Inferior parietal cortex (tissue), 1 donor: ENCODE data around the gene DDX6.
"Not testable (repeated sequence)": the region's sequence is repeated elsewhere in the genome, so short reads cannot be mapped to it uniquely, and the experiment has no call there.

Experiments
- DNase-seq: peaks from one replicate; pipeline ENCODE4 v3.0.0-alpha.2; 2016; ENCODE audit errors: extremely low spot score

Gene DDX6, protein sequence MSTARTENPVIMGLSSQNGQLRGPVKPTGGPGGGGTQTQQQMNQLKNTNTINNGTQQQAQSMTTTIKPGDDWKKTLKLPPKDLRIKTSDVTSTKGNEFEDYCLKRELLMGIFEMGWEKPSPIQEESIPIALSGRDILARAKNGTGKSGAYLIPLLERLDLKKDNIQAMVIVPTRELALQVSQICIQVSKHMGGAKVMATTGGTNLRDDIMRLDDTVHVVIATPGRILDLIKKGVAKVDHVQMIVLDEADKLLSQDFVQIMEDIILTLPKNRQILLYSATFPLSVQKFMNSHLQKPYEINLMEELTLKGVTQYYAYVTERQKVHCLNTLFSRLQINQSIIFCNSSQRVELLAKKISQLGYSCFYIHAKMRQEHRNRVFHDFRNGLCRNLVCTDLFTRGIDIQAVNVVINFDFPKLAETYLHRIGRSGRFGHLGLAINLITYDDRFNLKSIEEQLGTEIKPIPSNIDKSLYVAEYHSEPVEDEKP

DNA sequence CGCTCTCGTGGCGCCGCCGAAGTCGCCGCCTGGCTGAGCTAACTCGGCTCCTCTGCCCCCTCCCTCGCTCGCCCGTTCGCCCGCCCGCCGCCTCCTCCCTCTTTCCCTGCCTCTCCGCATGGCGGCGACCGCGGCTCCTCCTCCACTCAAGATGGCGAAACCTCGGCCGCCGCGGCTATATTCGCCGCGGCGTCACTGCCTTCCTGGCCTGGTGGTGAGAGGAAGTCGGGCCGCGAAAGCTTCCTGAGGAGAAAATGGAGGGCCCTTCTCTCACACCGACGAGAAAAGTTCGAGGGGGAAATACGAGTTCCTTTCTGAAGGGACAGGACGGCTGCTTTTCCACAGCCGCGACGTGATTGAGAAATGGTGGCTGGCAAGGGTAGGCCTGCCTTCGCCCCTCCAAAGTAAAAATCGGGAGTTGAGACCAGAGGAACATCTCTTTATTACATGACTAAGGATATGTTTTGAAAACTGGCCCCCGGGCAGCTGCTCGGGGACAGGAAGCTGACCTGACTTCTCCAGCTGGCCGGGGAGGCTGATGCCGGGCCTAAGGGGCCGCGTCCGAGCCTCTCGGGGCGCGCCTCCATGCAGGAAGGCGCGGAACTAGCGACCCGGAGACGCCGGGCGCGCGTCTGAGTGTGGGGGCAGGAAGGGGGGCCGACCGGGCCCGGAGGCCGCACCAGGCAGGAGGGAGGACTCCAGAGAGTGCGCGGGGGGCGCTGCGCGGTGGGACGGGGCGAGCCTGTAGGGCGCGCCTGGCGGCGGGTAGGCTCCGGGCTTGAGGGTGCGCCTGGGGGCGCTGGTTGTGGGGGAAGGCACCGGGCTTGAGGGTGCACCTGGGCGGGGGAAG is at the start of gene DDX6:
Gene DDX6, minus strand, starts transcription at position 54 of the 850 bp plus-strand sequence. CDS start 4,913 bp downstream, outside the sequence.
- peak; percentile 85 for DNase-seq

DNA sequence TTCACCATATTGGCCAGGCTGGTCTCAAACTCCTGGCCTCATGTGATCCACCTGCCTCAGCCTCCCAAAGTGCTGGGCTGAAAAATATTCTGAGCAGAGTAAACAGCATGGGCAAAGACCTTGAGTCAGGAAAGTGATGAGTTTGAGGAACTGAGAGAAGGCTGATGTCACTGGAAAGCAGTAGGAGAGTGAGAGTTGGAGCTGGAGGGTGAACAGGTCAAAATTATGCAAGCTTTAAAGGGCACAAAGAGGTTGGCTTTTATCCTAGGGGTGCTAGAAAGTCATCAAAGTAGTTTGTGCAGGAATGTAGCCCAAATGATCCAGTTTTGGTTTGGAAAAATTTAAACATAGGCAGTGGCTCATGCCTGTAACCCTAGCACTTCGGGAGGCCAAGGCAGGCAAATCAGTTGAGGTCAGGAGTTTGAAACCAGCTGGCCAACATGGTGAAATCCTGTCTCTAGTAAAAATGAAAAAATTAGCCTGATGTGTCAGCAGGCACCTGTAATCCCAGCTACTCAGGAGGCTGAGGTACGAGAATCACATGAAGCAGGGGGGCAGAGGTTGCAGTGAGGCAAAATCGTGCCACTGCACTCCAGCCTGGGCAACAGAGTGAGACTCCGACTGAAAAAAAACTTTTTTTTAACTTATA is 48.1 kb upstream of the DDX6 start:
- no peak for DNase-seq

DNA sequence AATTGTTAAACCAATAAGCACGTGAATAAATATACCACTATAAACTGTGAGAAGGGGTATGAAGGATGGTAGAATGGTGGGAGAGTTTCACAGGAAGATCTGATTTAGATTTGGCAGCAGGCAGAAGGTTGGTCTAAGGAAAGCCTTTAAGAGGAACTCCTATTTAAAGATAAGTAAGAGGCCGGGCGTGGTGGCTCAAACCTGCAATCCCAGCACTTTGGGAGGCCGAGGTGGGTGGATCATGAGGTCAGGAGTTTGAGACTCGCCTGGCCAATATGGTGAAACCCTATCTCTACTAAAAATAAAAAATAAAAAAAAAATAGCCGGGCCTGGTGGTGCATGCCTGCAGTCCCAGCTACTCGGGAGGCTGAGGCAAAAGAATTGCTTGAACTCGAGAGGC is 46.9 kb upstream of the DDX6 start:
- DNase-seq, result no peak

DNA sequence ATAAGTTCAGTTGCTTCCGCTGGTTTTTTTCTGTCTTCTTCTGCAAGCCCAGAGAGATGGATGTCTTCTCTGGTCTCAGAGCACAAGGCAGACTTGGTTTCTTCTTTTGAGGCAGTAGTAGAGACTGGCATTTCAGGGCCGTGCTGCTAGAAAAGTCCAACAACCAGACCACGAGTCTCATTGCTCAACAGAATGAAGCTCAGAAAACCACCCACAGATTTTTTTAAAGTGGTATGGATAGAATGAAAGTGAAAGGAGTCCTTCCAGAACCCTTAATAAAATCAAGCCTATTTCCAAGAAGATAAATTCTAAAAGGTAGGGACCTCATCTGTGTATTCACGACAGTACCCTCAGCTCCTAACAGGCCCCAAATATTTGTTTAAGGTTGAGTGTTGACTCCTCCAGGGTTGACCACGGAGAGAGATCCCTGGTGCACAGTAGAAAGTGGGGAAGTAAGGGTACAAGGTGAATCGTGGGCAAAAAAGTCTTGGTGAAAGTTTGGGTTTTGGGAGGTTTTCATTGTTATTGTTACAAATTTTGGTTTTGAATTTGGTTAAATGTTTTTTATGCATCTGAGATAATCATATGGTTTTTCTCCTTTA is 43.6 kb upstream of the DDX6 start:
- DNase-seq, result no peak

DNA sequence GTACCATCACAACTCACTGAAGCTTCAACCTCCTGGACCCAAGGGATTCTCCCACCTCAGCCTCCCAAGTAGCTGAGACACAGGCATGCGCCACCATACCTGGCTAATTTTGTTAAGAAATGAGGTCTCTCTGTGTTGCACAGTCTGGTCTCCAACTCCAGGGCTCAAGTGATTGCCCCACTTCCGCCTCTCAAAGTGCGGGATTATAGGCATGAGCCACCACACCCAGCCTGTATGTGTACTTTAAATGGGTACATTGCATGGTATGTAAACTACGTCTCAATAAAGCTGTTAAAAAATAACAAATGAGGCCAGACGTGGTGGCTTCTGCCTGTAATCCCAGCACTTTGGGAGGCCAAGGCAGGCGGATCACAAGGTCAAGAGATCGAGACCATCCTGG is 36.2 kb upstream of the DDX6 start:
- DNase-seq, result no peak

DNA sequence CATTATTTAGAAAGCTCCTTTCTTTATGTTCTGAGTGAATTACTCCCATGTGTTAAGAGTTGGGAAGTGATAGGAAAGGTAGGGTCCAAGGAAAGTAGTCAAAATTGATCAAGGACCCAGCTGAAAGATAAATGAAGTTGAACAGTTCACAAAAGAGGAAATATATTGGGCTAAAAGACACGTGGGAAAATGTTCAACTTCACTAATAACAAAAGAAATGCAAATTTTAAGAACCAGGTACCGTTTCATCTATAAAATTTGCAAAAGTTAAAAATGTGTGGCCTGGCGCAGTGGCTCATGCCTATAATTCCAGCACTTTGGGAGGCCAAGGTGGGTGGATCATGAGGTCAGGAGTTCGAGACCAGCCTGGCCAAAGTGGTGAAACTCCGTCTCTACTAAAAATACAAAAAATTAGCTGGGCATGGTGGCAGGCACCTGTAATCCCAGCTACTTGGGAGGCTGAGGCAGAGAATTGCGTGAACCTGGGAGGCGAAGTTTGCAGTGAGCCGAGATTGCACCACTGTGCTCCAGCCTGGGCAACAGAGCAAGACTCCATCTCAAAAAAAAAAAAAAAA is 32.1 kb upstream of the DDX6 start:
- DNase-seq, result not testable (repeated sequence)

DNA sequence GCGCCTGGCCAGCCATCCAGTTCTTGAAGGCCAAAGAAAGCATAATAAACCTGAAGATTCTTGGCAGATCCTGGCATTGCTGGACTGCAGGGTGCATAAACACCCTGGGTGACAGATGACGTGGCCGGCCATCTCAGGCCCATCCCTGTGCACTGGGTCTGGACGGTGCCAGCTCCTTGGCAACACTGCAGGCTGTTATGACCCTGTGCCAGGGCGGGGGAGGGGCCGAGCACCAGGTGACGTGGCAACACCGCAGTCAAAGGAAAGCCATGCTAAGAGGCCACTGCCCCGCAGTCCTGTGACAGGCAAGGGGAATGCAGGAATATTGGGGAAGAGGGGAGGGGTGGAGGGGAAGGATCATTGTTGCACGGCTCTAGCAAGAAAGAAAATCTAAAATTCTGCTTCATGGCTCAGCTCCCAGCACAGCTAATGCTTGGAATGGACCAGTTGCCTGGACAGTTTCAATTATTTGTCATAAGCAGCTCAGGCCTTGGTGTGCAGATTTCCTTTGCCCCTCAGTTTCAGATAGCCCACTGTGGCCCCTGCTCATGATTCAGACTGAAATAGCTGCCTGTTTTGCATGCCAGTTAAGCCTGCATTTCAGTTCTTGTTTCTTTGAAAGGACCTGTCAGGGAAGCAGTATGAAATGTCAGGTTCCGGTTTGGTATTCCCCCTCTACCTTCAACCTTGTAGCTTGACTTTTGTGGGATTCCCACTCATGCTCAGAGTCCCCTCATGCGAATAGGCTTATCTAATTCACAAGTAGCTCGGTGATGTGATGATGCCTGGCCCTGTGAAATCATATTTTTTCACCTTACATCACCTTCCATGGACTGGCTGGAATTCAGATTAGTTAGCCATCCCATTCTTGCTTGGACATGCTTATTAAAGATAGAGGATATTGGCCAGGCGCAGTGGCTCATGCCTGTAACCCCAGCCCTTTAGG is 29.7 kb upstream of the DDX6 start:
- no peak for DNase-seq

DNA sequence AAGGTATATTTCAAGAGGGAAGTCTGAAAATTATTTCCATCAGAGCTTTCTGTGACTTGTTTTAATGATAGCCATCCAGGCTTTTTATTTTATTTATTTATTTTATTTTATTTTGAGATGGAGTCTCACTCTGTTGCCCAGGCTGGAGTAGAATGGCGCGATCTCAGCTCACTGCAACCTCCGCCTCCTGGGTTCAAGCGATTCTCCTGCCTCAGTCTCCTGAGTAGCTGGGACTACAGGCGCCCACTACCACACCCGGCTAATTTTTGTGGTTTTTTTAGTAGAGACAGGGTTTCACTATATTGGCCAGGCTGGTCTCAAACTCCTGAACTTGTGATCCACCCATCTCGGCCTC is 29.0 kb upstream of the DDX6 start:
- DNase-seq, result not testable (repeated sequence)

DNA sequence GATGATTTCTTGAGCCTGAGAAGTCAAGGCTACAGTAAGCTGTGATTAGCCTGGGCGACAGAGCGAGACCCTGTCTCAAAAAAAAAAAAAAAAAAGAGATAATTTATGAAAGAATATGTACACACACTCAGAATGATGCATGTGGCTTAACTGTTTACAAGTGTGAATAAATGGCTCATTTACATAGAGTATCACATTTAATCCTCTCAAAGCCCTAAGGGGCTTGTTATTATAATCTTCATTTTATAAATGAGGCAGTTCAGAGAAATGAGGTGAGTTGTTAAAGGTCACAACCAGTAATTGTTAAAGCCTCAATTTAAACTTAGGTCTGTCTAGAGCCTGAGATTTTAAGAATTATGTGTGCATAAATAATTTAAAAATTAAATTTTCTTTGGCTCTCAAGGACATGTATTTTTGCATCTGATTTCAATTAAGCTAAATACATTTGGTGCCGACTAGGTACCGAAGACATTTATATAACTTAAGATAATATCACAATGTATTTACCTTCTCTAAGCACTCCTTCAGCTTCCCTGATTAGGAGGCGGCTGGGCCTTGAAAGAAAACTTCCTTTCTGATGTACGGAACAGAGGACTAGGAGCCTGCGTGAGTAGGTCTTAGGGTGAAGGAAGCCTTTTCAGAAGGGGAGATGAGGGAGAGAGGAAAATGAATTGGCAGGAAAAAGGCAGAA is 28.5 kb upstream of the DDX6 start:
- no peak for DNase-seq

DNA sequence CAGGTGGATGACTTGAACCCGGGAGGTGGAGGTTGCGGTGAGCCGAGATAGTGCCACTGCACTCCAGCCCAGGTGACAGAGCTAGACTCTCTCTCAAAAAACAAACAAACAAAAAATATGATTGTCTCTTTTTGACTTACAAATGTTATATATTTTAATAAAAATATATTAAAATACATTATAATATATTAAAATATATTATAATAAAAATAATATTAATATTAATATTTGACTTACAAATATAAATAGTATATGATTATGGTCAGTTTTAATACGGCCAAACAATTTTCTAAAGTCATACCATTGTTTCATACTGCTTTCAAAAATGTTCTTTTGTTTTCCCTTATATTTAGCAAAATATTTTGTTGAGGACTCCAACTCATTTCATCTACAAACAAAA is 27.2 kb upstream of the DDX6 start:
- DNase-seq, result no peak

DNA sequence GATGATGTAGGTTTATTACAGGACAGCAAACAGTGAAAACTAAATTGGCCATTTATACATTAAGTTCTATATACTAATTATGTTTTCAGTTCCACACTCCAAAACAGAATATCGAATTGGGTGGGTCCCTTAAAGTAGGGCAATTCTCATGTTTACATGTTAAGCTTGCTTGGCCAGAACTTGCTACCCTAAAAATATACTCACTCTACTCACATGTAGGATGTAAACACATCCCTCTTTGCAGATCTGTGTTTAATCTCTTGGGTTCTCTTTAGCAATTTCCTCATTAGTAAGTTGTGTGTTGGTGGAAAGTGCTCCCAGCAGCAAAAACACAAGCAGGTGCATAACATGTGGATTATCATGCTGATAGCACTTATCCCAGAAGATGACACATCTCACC is 22.6 kb upstream of the DDX6 start:
- DNase-seq, result no peak

DNA sequence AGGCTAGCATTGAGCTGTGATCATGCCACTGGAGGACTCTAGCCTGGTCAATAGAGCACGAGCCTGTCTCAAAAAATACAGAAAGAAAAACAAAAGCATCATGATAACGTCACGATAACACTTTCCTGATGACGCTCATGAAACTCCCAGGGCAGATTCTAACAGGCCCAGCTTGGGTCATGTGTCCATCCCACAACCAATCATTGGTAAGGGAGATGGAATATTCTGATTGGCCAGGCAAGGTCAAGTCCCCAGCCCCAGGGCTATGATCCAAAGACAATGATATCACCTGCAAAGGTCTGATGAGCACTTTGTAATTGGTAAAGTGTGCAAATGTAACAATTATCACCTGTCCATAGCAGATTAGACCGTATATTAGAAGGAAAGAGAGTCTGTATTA is 21.5 kb upstream of the DDX6 start:
- no peak for DNase-seq

DNA sequence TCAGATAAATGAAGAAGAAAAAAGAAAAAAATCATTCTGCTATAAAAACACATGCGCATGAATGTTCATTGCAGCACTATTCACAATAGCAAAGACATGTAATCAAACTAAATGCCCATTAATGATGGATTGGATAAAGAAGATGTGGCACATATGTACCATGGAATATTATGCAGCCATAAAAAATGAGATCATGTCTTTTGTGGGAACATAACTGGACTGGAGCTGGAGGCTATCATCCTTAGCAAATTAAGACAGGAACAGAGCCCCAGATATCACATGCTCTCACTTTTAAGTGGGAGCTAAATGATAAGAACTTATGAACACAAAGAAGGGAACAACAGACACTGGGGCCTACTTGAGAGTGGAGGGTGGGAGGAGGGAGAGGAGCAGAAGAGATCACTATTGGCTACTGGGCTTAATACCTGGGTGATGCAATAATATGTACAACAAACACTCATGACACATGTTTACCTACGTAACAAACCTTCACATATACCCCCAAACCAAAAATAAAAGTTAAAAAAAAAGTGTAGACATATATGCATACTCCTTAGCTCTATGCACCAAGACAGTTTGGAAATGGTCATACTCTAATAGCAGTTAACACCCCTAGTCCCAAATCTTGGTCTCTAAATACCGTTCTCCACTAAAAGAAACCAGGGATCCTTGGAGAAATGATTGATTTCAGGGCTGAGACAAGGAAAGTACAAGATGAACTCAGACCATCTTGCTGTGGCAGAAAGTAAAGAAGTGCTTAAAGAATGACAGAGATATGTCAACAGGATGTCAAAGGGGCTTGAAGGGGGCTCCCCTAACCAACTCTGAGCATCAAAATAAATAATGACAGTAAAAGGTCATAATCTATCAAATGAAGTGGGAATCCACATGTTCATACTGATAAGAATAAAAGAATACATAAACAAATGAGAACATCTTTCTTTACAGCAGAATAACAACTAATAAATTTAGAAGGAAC is 17.1 kb upstream of the DDX6 start:
- no peak for DNase-seq

DNA sequence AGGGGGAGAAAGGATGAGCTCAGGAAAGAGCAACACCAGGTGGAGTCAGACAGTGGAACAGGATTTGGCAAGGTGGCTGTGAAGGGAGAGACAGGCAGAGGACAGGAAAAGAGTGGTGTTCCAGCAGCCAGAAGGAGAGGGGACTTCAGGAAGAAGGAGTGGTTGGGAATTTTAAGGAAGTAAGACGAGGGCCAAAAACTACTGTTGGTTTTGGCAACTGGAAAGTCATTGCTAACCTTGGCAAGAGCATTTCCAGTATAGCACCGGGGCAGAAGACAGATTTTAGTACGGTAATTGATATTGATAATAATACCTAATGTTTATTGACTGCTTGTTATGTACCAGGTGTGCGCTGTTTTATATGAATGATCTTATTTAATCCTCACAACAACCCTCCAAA is 15.4 kb upstream of the DDX6 start:
- DNase-seq, result no peak

DNA sequence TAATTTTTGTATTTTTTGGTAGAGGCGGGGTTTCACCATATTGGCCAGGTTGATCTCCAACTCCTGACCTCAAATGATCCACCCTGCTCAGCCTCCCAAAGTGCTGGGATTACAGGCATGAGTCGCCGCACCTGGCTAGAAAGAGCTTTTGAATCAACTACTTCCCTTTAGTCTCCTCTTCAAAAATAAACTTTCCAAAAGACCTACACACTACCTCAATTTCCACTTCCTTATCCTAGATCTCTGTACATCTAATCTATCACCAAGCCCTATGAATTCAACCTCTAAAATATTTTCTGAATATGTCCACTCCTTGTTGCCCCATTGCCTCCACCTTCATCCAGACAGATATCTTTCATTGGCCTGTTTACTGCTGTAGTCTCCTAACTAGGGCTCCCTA is 13.1 kb upstream of the DDX6 start:
- DNase-seq, result no peak

DNA sequence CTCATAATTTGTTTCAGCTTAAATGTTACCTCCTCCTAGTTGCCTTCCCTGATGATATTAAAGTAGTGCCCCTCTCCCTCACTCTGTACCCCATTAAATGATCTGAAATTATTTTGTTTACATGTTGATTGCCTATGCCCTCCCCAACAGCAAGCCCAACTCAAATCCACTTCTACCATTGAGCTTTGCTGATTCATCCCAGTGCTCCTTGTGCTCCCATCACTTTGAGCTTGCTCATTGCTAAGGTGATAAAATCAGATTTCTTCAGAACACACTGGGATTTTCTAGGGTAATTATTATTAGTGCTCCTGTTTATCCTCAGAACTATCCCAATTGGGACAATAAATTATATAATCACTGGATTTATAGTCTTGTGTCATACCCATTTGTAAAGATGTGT is 8.4 kb upstream of the DDX6 start:
- no peak for DNase-seq

DNA sequence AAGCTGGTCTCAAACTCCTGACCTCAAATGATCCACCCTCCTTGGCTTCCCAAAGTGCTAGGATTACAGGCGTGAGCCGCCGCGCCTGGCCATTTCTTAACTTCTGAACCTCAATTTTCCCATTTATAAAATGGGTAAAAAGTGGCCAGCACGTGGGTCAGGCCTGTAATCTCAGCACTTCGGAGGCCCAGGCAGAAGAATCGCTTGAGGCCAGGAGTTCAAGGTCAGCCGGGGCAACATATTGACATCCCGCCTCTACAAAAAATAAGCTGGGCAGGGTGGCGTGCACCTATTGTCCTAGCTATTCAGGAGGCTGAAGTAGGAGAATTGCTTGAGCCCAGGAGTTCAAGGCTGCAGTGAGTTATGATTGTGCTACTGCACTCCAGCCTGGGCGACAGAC is 6.5 kb upstream of the DDX6 start:
- DNase-seq, result no peak

DNA sequence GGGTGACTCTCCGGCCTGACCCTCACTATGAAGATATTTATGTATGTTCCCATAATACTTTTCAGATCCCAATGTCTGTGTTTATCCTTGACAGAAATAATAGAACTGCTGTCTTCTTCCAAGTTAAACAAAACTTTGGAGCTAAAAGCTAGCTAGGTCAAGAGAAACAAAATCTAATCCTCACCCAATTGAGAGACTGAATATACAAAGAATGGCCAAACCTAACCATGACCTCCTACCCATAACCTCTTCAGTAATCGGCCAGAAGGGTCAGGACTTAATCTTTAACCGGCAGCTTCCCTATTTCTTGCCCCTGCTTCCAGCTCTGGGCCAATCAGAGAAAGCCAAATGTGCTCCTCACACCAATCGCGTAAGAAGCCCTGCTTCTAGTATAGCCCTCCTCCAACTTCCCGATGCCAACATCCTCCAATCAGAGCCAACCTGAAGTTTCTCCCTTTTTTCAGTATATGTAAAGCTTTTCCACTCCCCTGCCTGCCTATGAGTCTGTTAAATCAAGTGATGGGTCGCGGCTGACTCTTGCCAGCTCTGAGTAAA is 1.7 kb upstream of the DDX6 start:
- DNase-seq, result peak; percentile 77
